Naive thymus-derived CD4-positive, alpha-beta T cell (primary cell): ENCODE measurements around the gene RAB31. TPM values are rescaled to one million over a fixed set of nuclear protein-coding genes. Genes with fewer than 3 reads are reported as not detected.
A peak's percentile ranks its signal among the peaks of the same experiment; 100 is the strongest.

Source experiments
- ATAC-seq: fragments of 150-1000 bp; cut with Tn5 transposase; 2 replicates; pipeline ENCODE4 v1.10.0; 2021; ENCODE audit warnings: mild to moderate bottlenecking, moderate library complexity
- CTCF ChIA-PET: fragments of 350-600 bp; sonication (Branson Sonifier 250); formaldehyde crosslinking; loops from one replicate; lab custom pipeline; 2021; ENCODE audit warnings: antibody characterized with exemption; lab: Charles Lee
- POLR2A ChIA-PET: fragments of 350-600 bp; sonication (Branson Sonifier 250); formaldehyde crosslinking; loops from one replicate; lab custom pipeline; 2021; ENCODE audit warnings: antibody characterized with exemption, inconsistent platforms; lab: Charles Lee
- DNase-seq, 9 donors: peaks; one replicate each; pipeline versions ENCODE4 v3.0.0 to v3.0.0-alpha.2; 2020 to 2022; ENCODE audit warnings: mixed read lengths in 1 of 9
- H3K27ac ChIP-seq: one replicate; pipeline ENCODE4 v1.7.0; 2013; ENCODE audit warnings: mild to moderate bottlenecking, low read depth, low read length, moderate library complexity
- H3K27me3 ChIP-seq, 2 donors: one replicate each; pipeline ENCODE4 v1.7.0; 2013; ENCODE audit warnings: low read length in 2 of 2, mild to moderate bottlenecking in 2 of 2, moderate library complexity in 2 of 2; ENCODE audit not compliant: control insufficient read depth in 2 of 2, insufficient read depth in 2 of 2
- H3K36me3 ChIP-seq, 3 experiments: 1 replicate in 2 of 3; 2 replicates in 1 of 3; pipeline ENCODE4 v1.7.0; 2013; ENCODE audit warnings: low read length in 3 of 3, mild to moderate bottlenecking in 3 of 3, moderate library complexity in 1 of 3; ENCODE audit not compliant: insufficient read depth in 3 of 3, control insufficient read depth in 2 of 3
- H3K4me1 ChIP-seq, 2 donors: one replicate each; pipeline ENCODE4 v1.7.0; 2013; ENCODE audit warnings: low read length in 2 of 2, mild to moderate bottlenecking in 2 of 2, moderate library complexity in 1 of 2; ENCODE audit not compliant: control insufficient read depth in 2 of 2, insufficient read depth in 2 of 2
- H3K4me3 ChIP-seq: 2 replicates; pipeline ENCODE4 v1.7.0; 2013; ENCODE audit warnings: mild to moderate bottlenecking, low read length
- H3K9me3 ChIP-seq, 3 experiments: 1 replicate in 2 of 3; 2 replicates in 1 of 3; pipeline ENCODE4 v1.7.0; 2013; ENCODE audit warnings: low read length in 3 of 3; ENCODE audit not compliant: control insufficient read depth in 2 of 3
- H3K27ac Mint-ChIP-seq, 9 donors: one replicate each; pipeline ENCODE4 v1.8.0; 2020 to 2022; ENCODE audit warnings: mixed read lengths in 9 of 9, mild to moderate bottlenecking in 8 of 9, moderate library complexity in 5 of 9, inconsistent platforms in 2 of 9
- H3K27me3 Mint-ChIP-seq, 5 donors: one replicate each; pipeline ENCODE4 v1.8.0; 2021 to 2022; ENCODE audit warnings: mixed read lengths in 5 of 5, mild to moderate bottlenecking in 1 of 5
- H3K36me3 Mint-ChIP-seq, 5 donors: one replicate each; pipeline ENCODE4 v1.8.0; 2020 to 2022; ENCODE audit warnings: mixed read lengths in 5 of 5, mild to moderate bottlenecking in 3 of 5, inconsistent platforms in 1 of 5
- H3K4me1 Mint-ChIP-seq, 7 donors: one replicate each; pipeline ENCODE4 v1.8.0; 2020 to 2022; ENCODE audit warnings: mixed read lengths in 7 of 7, mild to moderate bottlenecking in 3 of 7, inconsistent platforms in 1 of 7
- H3K4me3 Mint-ChIP-seq, 10 donors: one replicate each; pipeline ENCODE4 v1.8.0; 2020 to 2022; ENCODE audit warnings: mild to moderate bottlenecking in 10 of 10, mixed read lengths in 10 of 10, moderate library complexity in 6 of 10, inconsistent platforms in 2 of 10
- H3K9me3 Mint-ChIP-seq, 11 donors: one replicate each; pipeline ENCODE4 v1.8.0; 2020 to 2022; ENCODE audit warnings: mixed read lengths in 11 of 11, mild to moderate bottlenecking in 4 of 11, inconsistent platforms in 1 of 11, moderate library complexity in 1 of 11
- intact Hi-C, 2 donors: fragments of 100-400 bp; cut with micrococcal nuclease; formaldehyde crosslinking; loops; one replicate each; pipeline ENCODE4 v1.15.1; 2023
- polyA plus RNA-seq, 2 donors: library from polyadenylated mRNA; unstranded; fragments of 300-500 nt; fragmentation: Illumina TruSeq; gene quantifications; one replicate each; pipeline ENCODE4 v1.2.3, GENCODE V29; 2021
- total RNA-seq, 6 experiments: library from RNA in 5 of 6; stranded (reverse) in 5 of 6; gene quantifications; 1 replicate in 5 of 6; 2 replicates in 1 of 6; pipeline ENCODE4 v1.2.3 and lab custom pipeline; 2021 to 2026

Gene RAB31
- total and polyA plus RNA-seq, 7 experiments from 2014 or later: 0.41 to 48.6 (median 2.3) TPM

GRCh38 chr18:9827793-9828505 is 119.8 kb downstream of the RAB31 start:
- peaks cover 0 to 4% (median 0%) of the 10 kb centered on the region in 11 donors for H3K9me3 Mint-ChIP-seq
- H3K4me1 Mint-ChIP-seq: peaks cover 0 to 6% (median 0%) of the 10 kb centered on the region in 7 donors
- peak; percentile 85 for ATAC-seq
- peak overlapping the region in 1 of 9 donors; percentile 57 for H3K27ac Mint-ChIP-seq
- POLR2A ChIA-PET: no interaction called here
- H3K27me3 Mint-ChIP-seq: peaks cover 0 to 19% (median 10%) of the 10 kb centered on the region in 5 donors
- Histone ChIP-seq H3K4me3 (no peak overlapping the region), H3K9me3 (no peaks in the 10 kb centered on the region), H3K36me3 (no peaks in the 10 kb centered on the region), H3K27me3 (no peaks in the 10 kb centered on the region), H3K27ac (no peak overlapping the region), H3K4me1 (no peaks in the 10 kb centered on the region)
- H3K36me3 Mint-ChIP-seq: no peaks in the 10 kb centered on the region
- DNase-seq: no peak
- no peak overlapping the region for H3K4me3 Mint-ChIP-seq
- intact Hi-C loops: no loop called here
- CTCF ChIA-PET: no interaction called here

DNA sequence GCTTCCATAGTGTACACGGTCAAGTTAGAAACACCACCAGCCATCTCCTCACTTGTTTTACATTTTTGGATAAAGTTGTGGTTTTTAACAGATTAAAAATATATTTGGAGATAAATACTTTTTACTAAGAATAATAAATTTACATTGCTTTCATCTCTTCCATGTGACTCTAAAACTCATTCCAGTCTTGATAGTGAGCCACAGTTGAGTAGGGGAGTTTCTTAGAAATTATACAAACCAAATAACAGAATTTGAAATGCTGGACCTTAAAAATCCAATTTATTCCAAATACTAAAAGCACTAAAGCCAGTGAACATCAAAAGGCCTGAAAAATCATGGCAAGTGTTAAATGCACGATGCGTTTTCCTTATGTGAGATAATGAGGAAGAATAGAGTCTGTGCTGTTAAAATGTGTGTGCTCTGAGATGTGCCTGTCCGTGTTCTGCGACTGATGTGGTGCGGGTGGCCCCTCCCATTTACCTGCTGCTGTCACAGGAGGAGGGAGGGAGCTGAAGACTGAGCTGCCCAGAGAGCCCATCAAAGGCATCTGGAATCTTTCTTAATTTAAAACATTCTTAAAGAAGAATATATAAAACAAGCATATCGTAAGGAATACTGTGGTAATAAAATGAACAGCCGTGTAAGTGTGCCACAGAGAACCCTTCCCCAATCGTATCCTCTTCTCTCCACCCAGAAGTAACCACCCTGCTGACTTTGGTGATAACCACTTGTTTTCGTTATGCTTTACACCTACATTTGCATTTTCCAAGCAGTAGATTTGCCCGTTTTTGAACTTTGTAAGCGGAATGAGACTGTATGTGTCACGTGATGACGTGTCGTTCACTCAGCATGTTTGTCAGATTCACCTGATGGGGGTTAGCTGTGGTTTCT is 120.7 kb downstream of the RAB31 start:
- intact Hi-C loops: no loop called here
- Histone ChIP-seq H3K9me3 (no peaks in the 10 kb centered on the region), H3K27ac (no peak overlapping the region), H3K36me3 (no peaks in the 10 kb centered on the region), H3K4me1 (no peaks in the 10 kb centered on the region), H3K27me3 (no peaks in the 10 kb centered on the region), H3K4me3 (no peak overlapping the region)
- Mint-ChIP-seq H3K9me3 (peaks cover 0 to 4% (median 0%) of the 10 kb centered on the region in 11 donors), H3K4me1 (peaks cover 0 to 6% (median 0%) of the 10 kb centered on the region in 7 donors), H3K36me3 (no peaks in the 10 kb centered on the region), H3K27me3 (peaks cover 0 to 24% (median 14%) of the 10 kb centered on the region in 5 donors), H3K27ac (no peak overlapping the region), H3K4me3 (no peak overlapping the region)
- DNase-seq (no peak), ATAC-seq (no peak)
- CTCF ChIA-PET: no interaction called here
- POLR2A ChIA-PET: no interaction called here

DNA sequence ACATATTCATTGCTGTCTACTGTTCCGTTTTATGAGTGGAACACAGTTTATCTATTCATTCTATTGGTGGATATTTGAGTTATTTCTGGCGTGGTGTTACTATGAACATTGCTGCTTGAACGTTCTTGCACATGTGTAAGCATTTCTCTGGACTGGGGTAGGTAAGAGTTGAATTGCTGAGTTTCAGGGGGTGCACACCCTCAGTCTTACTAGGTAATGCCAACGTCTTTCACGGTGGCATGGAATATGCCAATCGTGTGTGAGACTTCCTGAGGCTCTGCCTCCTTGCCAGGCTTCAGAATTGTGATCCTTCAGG is 121.3 kb downstream of the RAB31 start:
- Histone ChIP-seq H3K4me3 (no peak overlapping the region), H3K9me3 (no peaks in the 10 kb centered on the region), H3K36me3 (no peaks in the 10 kb centered on the region), H3K27ac (no peak overlapping the region), H3K4me1 (no peaks in the 10 kb centered on the region), H3K27me3 (no peaks in the 10 kb centered on the region)
- ChIA-PET POLR2A (no interaction called here), CTCF (no interaction called here)
- Mint-ChIP-seq H3K4me1 (peaks cover 0 to 6% (median 0%) of the 10 kb centered on the region in 7 donors), H3K4me3 (no peak overlapping the region), H3K36me3 (no peaks in the 10 kb centered on the region), H3K27ac (no peak overlapping the region), H3K27me3 (peaks cover 0 to 24% (median 14%) of the 10 kb centered on the region in 5 donors), H3K9me3 (peaks cover 0 to 4% (median 0%) of the 10 kb centered on the region in 11 donors)
- intact Hi-C loops: no loop called here
- ATAC-seq (no peak), DNase-seq (no peak)

DNA sequence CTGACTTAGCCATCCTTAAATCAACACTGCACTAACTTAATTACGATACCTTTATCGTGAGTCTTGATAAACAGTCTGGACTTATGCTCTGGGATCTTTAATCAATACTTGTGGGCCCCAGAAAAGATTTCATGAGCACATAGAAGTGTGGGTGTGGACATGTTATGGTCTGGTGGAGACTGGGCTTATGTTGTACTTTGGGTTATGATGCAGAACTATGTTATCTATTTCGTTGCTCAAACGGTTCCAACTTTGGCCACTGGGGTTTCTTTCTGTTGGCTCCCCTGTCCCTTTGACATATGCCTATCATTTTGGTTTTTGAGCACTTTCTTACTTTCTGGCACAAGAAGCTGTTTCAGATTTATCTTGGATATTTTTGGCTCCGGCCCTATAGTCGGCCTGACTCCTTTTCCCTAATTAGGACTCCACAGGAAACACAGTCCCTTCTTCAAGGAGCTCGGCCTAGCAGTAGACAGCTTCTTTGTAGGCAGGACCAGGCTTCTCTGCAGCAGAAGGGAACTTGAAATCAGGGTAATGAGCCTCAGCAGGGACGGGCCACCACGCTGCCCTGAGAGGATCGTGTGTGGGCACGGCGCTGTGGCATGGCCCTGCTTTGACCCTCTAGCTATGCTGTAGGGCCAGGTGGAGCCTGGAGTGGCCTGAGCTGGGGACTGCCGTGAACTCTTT is 123.1 kb downstream of the RAB31 start:
- ChIA-PET POLR2A (no interaction called here), CTCF (no interaction called here)
- intact Hi-C loops: no loop called here
- Histone ChIP-seq H3K9me3 (no peaks in the 10 kb centered on the region), H3K27me3 (no peaks in the 10 kb centered on the region), H3K4me3 (no peak overlapping the region), H3K4me1 (no peaks in the 10 kb centered on the region), H3K36me3 (no peaks in the 10 kb centered on the region), H3K27ac (no peak overlapping the region)
- H3K36me3 Mint-ChIP-seq: no peaks in the 10 kb centered on the region
- peaks cover 0 to 4% (median 0%) of the 10 kb centered on the region in 7 donors for H3K4me1 Mint-ChIP-seq
- peaks cover 0 to 4% (median 0%) of the 10 kb centered on the region in 11 donors for H3K9me3 Mint-ChIP-seq
- peaks cover 5 to 24% (median 14%) of the 10 kb centered on the region in 5 donors for H3K27me3 Mint-ChIP-seq
- no peak for ATAC-seq
- DNase-seq: no peak
- H3K27ac Mint-ChIP-seq: no peak overlapping the region
- H3K4me3 Mint-ChIP-seq: no peak overlapping the region

DNA sequence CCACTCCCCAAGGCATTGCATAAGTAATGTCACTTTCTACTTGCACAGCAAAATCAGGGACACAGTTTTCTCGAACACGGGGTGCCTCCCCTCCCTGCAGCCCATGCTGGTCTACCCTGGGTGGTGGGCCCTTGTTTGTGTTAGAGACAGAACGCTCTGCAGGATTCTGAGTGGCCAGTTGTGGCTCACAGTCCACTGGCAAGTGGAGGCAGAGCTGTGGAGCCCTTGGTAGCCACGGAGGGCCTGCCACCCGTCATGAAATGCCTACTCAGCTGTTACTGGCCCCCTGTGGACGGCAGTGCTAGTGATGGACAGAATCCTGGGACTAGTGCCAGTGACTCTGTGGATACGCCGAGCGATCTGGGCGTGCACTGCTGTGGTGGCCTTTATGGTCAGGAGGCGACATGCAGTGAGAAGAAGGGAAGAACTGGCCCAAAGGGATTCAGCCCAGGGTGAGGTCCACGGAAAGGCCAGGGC is 123.7 kb downstream of the RAB31 start:
- ChIA-PET CTCF (no interaction called here), POLR2A (no interaction called here)
- no peaks in the 10 kb centered on the region for H3K36me3 ChIP-seq
- no peaks in the 10 kb centered on the region for H3K4me1 ChIP-seq
- Mint-ChIP-seq H3K4me3 (no peak overlapping the region), H3K4me1 (peaks cover 0 to 4% (median 0%) of the 10 kb centered on the region in 7 donors), H3K27me3 (peaks cover 9 to 29% (median 18%) of the 10 kb centered on the region in 5 donors), H3K36me3 (no peaks in the 10 kb centered on the region), H3K27ac (no peak overlapping the region), H3K9me3 (peaks cover 0 to 4% (median 0%) of the 10 kb centered on the region in 11 donors)
- DNase-seq (no peak), ATAC-seq (no peak)
- no peaks in the 10 kb centered on the region for H3K27me3 ChIP-seq
- intact Hi-C loops: no loop called here
- no peaks in the 10 kb centered on the region for H3K9me3 ChIP-seq
- H3K27ac ChIP-seq: no peak overlapping the region
- H3K4me3 ChIP-seq: no peak overlapping the region

DNA sequence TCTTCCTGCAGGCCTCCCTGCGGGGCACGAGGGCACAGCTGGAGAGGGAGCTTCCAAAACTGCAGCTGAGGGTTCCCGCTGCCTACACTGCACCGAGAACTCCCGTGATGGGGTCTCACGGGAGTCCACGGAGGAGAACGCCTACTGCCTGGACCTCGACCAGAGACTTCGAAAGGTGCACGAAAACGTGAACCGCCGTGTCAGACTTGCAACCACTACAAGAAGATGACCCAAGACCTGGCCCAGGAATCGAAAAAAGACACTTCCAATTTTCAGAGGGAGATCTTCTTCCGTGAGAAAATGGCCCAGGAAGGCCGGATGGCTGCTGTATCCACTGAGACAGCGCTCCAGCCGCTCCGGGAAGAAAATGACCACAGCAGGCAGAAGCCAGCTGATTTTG is 124.8 kb downstream of the RAB31 start:
- CTCF ChIA-PET: no interaction called here
- Histone ChIP-seq H3K4me3 (no peak overlapping the region), H3K27ac (no peak overlapping the region)

More for the DNA sequence above, 124.8 kb downstream of the RAB31 start:
- H3K27ac Mint-ChIP-seq: no peak overlapping the region
- H3K9me3 ChIP-seq: no peaks in the 10 kb centered on the region
- intact Hi-C loops: no loop called here
- DNase-seq (no peak), ATAC-seq (no peak)
- peaks cover 0 to 2% (median 0%) of the 10 kb centered on the region in 11 donors for H3K9me3 Mint-ChIP-seq
- H3K36me3 Mint-ChIP-seq: no peaks in the 10 kb centered on the region
- peaks cover 12 to 29% (median 12%) of the 10 kb centered on the region in 5 donors for H3K27me3 Mint-ChIP-seq
- no peak overlapping the region for H3K4me3 Mint-ChIP-seq
- no peaks in the 10 kb centered on the region for H3K27me3 ChIP-seq
- peaks cover 0 to under 1% (median 0%) of the 10 kb centered on the region in 7 donors for H3K4me1 Mint-ChIP-seq
- POLR2A ChIA-PET: no interaction called here
- H3K36me3 ChIP-seq: no peaks in the 10 kb centered on the region
- H3K4me1 ChIP-seq: no peaks in the 10 kb centered on the region
